Measurements from ENCODE around the gene TBC1D8.

Gene TBC1D8

DNA sequence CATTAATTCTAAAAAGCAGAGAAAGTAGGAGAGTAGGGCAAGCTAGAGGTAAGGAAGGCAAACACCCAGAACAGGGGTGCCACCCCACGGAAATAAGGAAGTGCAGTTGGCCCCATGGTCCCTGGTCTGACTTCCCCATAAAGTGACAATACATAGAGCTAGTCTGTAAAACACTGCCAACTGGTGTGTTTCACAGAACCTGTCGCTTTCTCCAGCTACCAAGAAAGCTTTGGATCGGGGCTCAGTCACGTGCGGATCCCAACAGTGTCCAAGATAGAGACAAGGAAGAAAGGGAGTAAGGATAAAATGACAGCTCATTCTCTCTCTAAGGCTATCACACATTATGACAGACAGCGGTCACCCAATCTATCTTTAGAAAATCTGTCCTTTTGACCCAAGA, 36.4 kb downstream of the TBC1D8 start:
- TF ChIP-seq CTCF (IDR thresholded peaks at IDR 0.05; ENCODE audit: low read depth, low read length), result no peak
- no peak overlapping the region for H3K4me3 ChIP-seq (ENCODE audit: low read depth, low read length)
- no peak for DNase-seq (ENCODE audit: low read depth, low spot score)
- in situ Hi-C loops (cut with HindIII; ENCODE audit: low sequenced_read_pairs), result no loop called here

DNA sequence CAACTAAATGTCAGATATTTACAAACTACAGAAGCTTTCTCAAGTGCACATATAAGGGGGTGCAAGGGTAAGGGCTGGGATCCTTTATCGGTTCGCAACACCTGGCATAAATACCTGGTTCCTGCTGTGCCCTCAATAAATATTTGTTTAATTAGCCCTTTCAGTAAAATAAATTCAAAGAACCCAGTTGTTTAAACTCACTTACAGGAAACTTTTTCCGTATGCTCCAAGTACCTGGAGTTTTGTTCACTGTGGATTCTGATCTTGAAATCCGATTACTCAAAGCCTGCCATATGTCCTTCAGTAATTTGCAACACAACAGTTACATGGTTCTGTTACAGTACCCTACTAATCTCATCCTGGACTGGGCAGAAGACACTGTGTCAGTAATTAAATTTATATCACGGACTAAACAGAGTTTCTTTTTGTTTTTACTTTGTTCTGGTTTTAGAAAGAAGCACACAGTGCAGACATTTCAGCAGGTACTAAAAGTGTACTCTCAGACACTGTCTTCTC, 36.9 kb downstream of the TBC1D8 start:
- in situ Hi-C loops (cut with HindIII; ENCODE audit: low sequenced_read_pairs), result no loop called here
- H3K4me3 ChIP-seq (ENCODE audit: low read depth, low read length), result no peak overlapping the region
- TF ChIP-seq CTCF (IDR thresholded peaks at IDR 0.05; ENCODE audit: low read depth, low read length), result no peak
- no peak for DNase-seq (ENCODE audit: low read depth, low spot score)

DNA sequence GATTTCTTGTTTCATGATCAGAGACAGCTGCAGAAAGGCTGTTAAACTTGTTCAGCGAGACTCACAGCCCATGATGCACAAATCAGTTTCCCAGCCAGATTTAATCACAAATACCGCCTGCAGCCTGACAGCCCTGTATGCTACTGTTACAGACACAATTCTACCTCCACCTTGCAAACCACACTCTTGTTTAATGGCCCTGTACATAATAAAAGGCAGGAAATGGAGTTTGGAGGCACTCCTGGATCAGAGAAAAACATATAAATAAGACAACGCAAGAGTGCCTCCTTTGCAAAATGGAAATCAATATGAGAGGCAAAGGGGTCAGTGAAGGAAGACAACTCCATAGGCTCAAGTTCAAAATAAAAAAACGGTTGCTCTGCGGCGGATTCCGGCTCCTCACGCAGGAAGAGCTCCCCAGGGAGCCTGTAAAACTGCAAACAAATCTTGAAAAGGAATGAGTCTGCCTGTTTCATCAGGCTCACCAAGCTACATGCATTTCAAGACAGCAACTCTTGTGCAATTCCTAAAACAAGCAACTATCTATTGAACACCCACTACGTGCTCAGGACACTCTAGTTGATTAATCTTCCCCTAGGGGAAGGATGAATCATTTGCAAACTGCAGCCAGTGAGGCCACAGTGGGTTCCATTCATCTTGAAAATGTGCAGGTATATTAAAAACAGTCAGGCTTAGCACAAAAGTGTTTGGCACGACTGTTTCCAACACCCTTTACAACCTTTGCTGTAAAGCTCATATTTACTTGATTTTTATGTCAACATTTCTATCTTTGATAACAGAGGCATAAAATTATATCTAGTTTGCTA, 37.5 kb downstream of the TBC1D8 start:
- DNase-seq (ENCODE audit: low read depth, low spot score), result peak; percentile 75
- TF ChIP-seq CTCF (IDR thresholded peaks at IDR 0.05; ENCODE audit: low read depth, low read length), result no peak
- H3K4me3 ChIP-seq (ENCODE audit: low read depth, low read length), result no peak overlapping the region
- in situ Hi-C loops (cut with HindIII; ENCODE audit: low sequenced_read_pairs), result no loop called here

DNA sequence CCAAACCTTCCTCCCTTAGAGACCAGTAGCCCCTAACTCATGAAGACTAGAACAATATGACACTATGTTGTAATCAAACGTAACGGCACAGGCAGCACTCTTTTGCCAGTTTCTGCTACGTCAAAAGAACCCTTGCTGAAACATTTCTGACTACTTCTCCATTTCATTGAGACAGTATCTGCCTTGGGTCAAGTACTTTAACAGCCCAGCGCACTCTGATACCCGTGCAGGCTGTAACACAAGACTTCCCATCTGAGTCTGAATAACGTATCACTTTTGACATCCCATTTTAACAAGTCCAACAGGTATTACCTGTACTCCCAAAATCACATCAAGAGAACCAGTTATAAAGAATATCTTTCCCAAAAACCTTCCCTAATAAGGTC, 38.4 kb downstream of the TBC1D8 start:
- no peak overlapping the region for H3K4me3 ChIP-seq (ENCODE audit: low read depth, low read length)
- in situ Hi-C loops (cut with HindIII; ENCODE audit: low sequenced_read_pairs), result no loop called here
- DNase-seq (ENCODE audit: low read depth, low spot score), result no peak
- TF ChIP-seq CTCF (IDR thresholded peaks at IDR 0.05; ENCODE audit: low read depth, low read length), result no peak

GRCh38 chr2:101111917-101112771, 39.0 kb downstream of the TBC1D8 start:
- DNase-seq (ENCODE audit: low read depth, low spot score), result peak; percentile 71
- no peak overlapping the region for H3K4me3 ChIP-seq (ENCODE audit: low read depth, low read length)
- TF ChIP-seq CTCF (IDR thresholded peaks at IDR 0.05; ENCODE audit: low read depth, low read length), result no peak
- in situ Hi-C loops (cut with HindIII; ENCODE audit: low sequenced_read_pairs), result no loop called here

DNA sequence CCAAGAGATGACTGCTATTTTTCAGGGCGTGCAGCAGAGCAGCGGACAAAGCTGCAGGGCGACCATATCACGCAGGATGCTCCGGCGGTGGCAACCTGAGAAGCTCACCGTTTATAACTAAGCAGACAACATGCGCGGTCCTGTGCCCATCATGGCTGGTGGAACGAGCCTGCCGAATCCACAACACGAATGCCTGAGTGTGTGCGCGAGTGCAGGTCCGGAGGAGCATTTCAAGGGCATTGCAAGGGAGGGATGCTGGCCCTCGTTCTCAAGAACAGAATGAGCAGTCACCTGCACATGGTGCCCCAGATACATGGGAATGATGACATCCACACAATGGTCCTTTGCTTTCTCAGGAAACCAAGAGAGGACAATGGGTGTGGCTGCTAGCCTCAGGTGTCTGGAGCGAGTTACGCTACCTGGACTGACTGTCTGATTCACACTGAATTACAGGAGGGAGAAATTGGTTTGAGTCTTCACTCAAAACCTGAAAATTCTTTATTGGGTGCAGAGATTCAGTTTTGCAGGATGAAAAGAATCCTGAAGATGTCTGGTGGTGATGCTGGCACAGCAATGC, 39.8 kb downstream of the TBC1D8 start:
- no peak for DNase-seq (ENCODE audit: low read depth, low spot score)
- in situ Hi-C loops (cut with HindIII; ENCODE audit: low sequenced_read_pairs), result no loop called here
- no peak overlapping the region for H3K4me3 ChIP-seq (ENCODE audit: low read depth, low read length)
- no peak for TF ChIP-seq CTCF (IDR thresholded peaks at IDR 0.05; ENCODE audit: low read depth, low read length)

Data from astrocyte of the spinal cord (primary cell).